Left lung (tissue), 10 donors: ENCODE data around the gene FKBP1B. TPM values are rescaled to one million over a fixed set of nuclear protein-coding genes. Genes with fewer than 3 reads are reported as not detected.
"Not testable (repeated sequence)": the region's sequence is repeated elsewhere in the genome, so short reads cannot be mapped to it uniquely, and the experiment has no call there.

Experiments used
- ATAC-seq: fragments of 200-7000 bp; cut with Tn5 transposase; one replicate; pipeline ENCODE4 v1.9.1; 2020; ENCODE audit warnings: moderate library complexity
- DNase-seq, 4 donors: peaks; one replicate each; pipeline ENCODE4 v3.0.0-alpha.2; 2013 to 2020
- H3K27ac ChIP-seq, 2 donors: fragments of 200-600 bp; sonication (generic) in 1 of 2; one replicate each; pipeline versions ENCODE4 v1.5.0 to v1.8.0; 2020 to 2021
- H3K27me3 ChIP-seq, 2 donors: fragments of 200-600 bp; sonication (generic) in 1 of 2; one replicate each; pipeline versions ENCODE4 v1.5.0 to v1.8.0; 2020 to 2021
- H3K36me3 ChIP-seq, 2 donors: fragments of 200-600 bp; sonication (generic) in 1 of 2; one replicate each; pipeline versions ENCODE4 v1.5.0 to v1.8.0; 2020 to 2021
- H3K4me1 ChIP-seq, 2 donors: fragments of 200-600 bp; one replicate each; pipeline ENCODE4 v1.8.0; 2021
- H3K4me3 ChIP-seq, 2 donors: fragments of 200-600 bp; sonication (generic) in 1 of 2; one replicate each; pipeline versions ENCODE4 v1.5.0 to v1.8.0; 2020 to 2021; ENCODE audit warnings: mild to moderate bottlenecking in 1 of 2
- H3K9me3 ChIP-seq, 2 donors: fragments of 200-600 bp; sonication (generic) in 1 of 2; one replicate each; pipeline versions ENCODE4 v1.5.0 to v1.8.0; 2020 to 2021
- intact Hi-C, 2 donors: fragments of 100-400 bp; cut with DNase I; formaldehyde crosslinking; loops; one replicate each; pipeline versions ENCODE4 v1.11.2 to v1.14.2; 2022
- polyA plus RNA-seq, 6 donors: library from polyadenylated mRNA; unstranded; fragments of 120-200 nt; gene quantifications; one replicate each; pipeline ENCODE4 v1.2.1, GENCODE V29; 2013; ENCODE audit not compliant: insufficient read length in 6 of 6
- total RNA-seq, 2 donors: library from RNA; stranded (reverse); fragmentation: NEBNext Ultra II Directional; extraction: Animal tissue kit (Norgen Biotek cat#: 25700); gene quantifications; one replicate each; pipeline ENCODE4 v1.2.1, GENCODE V29; 2021
- TF ChIP-seq, protein P1 (sequence below), 2 donors: fragments of 200-600 bp; sonication (generic) in 1 of 2; IDR thresholded peaks; one replicate each; pipeline versions ENCODE4 v1.5.0 to v1.8.0; 2021; ENCODE audit warnings: antibody characterized with exemption in 2 of 2
- donor health status: DM: no; HTN: yes; CAD: no.
- donor health status: DM: no; HTN: no; CAD: no.

The FKBP1B gene
- total and polyA plus RNA-seq, 8 donors: 9.6 to 18.7 (median 14.7) TPM

DNA sequence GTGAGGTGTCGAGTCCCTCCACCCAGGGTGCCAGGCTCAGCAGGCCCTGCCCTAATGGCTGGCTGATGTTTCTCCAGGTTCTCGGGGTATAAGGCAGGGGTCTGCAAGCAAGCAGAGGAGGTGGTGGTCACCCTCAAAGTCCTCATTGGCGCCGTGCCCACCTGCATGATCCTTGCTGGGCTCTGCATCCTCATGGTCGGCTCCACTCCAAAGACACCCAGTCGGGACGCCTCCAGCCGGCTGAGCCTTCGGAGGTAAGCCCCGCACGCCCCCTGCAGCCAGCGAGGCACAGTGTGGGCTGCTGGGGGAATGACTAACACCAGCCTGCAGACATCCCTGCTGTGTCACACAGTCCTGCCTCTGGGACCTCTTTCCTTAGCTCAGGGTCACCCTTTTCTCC is 25.5 kb upstream of the FKBP1B start:
- Histone ChIP-seq H3K27me3 (no peaks in the 10 kb centered on the region), H3K4me1 (no peaks in the 10 kb centered on the region), H3K4me3 (no peak overlapping the region), H3K36me3 (peaks cover 0 to 57% of the 10 kb centered on the region in 2 donors), H3K9me3 (no peaks in the 10 kb centered on the region), H3K27ac (no peak overlapping the region)
- ATAC-seq (no peak), DNase-seq (no peak)
- TF ChIP-seq, protein P1, sequence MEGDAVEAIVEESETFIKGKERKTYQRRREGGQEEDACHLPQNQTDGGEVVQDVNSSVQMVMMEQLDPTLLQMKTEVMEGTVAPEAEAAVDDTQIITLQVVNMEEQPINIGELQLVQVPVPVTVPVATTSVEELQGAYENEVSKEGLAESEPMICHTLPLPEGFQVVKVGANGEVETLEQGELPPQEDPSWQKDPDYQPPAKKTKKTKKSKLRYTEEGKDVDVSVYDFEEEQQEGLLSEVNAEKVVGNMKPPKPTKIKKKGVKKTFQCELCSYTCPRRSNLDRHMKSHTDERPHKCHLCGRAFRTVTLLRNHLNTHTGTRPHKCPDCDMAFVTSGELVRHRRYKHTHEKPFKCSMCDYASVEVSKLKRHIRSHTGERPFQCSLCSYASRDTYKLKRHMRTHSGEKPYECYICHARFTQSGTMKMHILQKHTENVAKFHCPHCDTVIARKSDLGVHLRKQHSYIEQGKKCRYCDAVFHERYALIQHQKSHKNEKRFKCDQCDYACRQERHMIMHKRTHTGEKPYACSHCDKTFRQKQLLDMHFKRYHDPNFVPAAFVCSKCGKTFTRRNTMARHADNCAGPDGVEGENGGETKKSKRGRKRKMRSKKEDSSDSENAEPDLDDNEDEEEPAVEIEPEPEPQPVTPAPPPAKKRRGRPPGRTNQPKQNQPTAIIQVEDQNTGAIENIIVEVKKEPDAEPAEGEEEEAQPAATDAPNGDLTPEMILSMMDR (IDR thresholded peaks at IDR 0.05): no peak
- intact Hi-C loops: no loop called here

DNA sequence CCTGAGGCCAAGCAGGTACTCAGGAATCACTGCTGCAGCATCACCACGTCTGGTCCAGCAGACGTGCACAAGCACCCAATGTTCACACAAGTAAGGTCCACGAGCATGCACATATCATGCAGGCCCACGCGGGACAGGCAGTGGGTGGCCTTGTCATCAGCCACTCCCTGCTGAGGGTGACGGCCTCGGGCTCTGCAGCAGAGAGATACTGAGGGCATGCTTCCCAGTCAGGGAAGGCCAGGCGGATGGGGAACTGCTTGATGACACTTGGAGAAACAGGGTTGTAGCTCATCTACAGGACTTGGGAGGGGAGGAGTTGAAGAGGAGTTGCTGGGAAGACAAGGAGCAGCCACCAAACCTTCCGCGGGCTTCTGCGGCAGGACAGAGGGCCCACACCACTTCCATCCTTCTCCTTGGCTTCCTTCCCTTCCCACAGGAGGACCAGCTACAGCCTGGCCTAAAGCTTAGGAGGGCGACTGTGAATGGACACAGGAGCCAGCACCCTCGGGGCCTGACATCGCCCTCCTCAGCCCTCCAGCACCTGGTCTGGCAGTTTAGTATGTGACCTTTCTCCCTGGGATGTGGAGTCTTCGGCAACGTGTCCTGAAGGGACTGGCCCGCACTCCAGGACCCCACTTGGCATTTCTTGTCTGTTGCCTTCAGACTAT is 24.4 kb upstream of the FKBP1B start:
- H3K4me3 ChIP-seq: no peak overlapping the region
- H3K4me1 ChIP-seq: no peaks in the 10 kb centered on the region
- H3K27me3 ChIP-seq: no peaks in the 10 kb centered on the region
- no peak overlapping the region for H3K27ac ChIP-seq
- DNase-seq (no peak), ATAC-seq (no peak)
- intact Hi-C loops: no loop called here
- H3K36me3 ChIP-seq: peaks cover 0 to 68% of the 10 kb centered on the region in 2 donors
- H3K9me3 ChIP-seq: no peaks in the 10 kb centered on the region
- TF ChIP-seq, protein P1 (IDR thresholded peaks at IDR 0.05): no peak

DNA sequence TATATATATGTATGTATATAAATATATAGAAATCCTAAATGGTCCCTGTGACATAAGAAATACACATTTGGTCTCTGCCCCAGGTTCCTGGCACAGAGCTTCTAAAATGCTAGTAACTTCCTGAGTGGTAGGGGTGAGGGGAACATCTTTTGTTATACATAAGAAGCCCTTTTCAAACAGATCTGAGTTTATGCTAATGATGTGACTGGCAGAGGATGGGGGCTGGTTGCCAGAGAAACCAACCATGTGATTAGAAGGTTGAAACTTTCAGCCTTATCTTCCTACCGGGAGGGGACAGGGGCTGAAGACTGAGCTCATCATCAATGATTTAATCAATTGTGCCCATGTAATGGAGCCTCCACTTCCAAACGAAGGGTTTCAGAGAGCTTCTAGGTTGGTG is 23.3 kb upstream of the FKBP1B start:
- intact Hi-C loops: no loop called here
- TF ChIP-seq, protein P1 (IDR thresholded peaks at IDR 0.05): no peak
- DNase-seq (no peak), ATAC-seq (no peak)
- no peaks in the 10 kb centered on the region for H3K27me3 ChIP-seq
- H3K4me3 ChIP-seq: no peak overlapping the region
- H3K27ac ChIP-seq: no peak overlapping the region
- H3K4me1 ChIP-seq: no peaks in the 10 kb centered on the region
- peaks cover 0 to 79% of the 10 kb centered on the region in 2 donors for H3K36me3 ChIP-seq
- no peaks in the 10 kb centered on the region for H3K9me3 ChIP-seq

DNA sequence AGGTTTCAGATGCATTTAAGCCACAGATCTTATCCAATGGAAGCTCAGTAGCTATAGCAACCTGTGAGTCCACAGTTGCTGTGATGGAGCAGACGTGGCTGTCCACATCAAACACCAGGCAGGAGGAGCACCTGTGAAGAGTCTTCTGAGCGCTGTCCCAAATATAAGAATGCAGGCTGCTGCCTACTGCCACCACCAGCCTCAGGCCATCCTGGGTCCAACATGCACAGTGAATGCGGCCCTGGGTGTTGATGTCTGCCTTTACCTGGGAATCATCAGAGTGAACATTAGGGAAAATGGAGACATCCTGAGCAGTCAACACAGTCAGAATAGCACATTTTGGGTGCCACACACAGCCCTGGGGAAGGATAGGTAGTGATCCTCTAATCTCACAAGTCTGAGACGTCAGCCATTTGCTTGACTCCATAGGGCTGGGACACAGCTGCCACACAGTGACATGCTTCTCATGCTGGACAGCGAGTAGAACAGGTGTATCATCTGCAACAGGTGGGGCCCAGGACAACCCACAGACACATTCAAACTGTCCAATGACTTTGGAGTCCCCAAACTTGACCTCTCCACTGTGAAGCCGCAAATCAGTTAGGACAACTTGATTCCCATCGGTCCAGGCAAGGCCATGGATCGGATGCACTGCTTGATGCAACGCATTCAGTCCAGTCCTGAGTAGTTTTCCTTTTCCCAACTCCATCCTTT is 10.6 kb upstream of the FKBP1B start:
- no peak for DNase-seq
- intact Hi-C loops: no loop called here
- Histone ChIP-seq H3K9me3 (no peaks in the 10 kb centered on the region), H3K4me3 (no peak overlapping the region), H3K27me3 (no peaks in the 10 kb centered on the region), H3K36me3 (peaks cover 0 to 28% of the 10 kb centered on the region in 2 donors), H3K4me1 (no peaks in the 10 kb centered on the region), H3K27ac (no peak overlapping the region)
- TF ChIP-seq, protein P1 (IDR thresholded peaks at IDR 0.05): no peak
- no peak for ATAC-seq

DNA sequence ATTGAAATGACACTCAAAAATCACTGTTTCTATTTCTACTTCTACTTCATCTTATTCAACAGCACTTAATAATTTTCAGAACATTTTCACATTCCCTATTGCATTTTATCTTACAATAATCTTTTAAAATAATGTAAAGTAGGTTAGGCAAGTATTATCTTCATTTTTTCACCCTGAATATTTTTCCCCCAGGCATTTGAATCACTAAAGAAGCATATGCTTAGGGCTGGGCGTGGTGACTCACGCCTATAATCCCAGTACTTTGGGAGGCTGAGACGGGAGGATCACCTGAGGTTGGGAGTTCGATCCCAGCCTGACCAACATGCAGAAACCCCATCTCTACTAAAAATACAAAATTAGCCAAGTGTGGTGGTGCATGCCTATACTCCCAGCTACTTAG is 9.0 kb upstream of the FKBP1B start:
- Histone ChIP-seq H3K4me3 (no peak overlapping the region), H3K9me3 (no peaks in the 10 kb centered on the region), H3K27ac (no peak overlapping the region), H3K36me3 (peaks cover 0 to 28% of the 10 kb centered on the region in 2 donors), H3K27me3 (no peaks in the 10 kb centered on the region), H3K4me1 (no peaks in the 10 kb centered on the region)
- intact Hi-C loops: no loop called here
- no peak for DNase-seq
- no peak for ATAC-seq
- TF ChIP-seq, protein P1 (IDR thresholded peaks at IDR 0.05): no peak

DNA sequence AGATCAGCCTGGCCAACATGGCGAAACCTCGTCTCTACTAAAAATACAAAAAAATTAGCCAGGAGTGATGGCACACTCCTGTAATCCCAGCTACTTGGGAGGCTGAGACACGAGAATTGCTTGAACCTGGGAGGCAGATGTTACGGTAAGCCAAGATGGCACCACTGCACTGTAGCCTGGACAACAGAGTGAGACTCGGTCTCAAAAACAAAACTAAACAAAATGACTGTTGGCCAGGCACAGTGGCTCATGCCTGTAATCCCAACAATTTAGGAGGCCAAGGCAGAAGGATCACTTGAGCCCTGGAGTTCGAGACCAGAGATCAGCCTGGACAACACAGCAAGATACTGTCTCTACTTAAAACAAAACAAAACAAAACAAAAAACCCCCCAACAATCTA is 6.4 kb upstream of the FKBP1B start:
- peaks cover 0 to 16% of the 10 kb centered on the region in 2 donors for H3K4me1 ChIP-seq
- H3K27ac ChIP-seq, intact Hi-C loops, H3K9me3 ChIP-seq, H3K4me3 ChIP-seq, ATAC-seq, DNase-seq, H3K27me3 ChIP-seq: not testable (repeated sequence)
- H3K36me3 ChIP-seq: peaks cover 0 to 15% of the 10 kb centered on the region in 2 donors
